ENCODE results near the gene MAP7.

Gene MAP7

GRCh38 chr6:136303516-136303915 lies 246.7 kb downstream of the MAP7 start:
- DNase-seq (ENCODE audit: low read depth): no peak

- DNase-seq (ENCODE audit: low read depth): no peak
These were observed 255.6 kb downstream of the MAP7 start for GRCh38 chr6:136294621-136295020.

Measured in ELR (cell line).